B cell (primary cell): ENCODE results near the gene ZNF532. TPM values are rescaled to one million over a fixed set of nuclear protein-coding genes. Genes with fewer than 3 reads are reported as not detected.

Experiments used
- ATAC-seq: fragments of 200-7000 bp; cut with Tn5 transposase; one replicate; pipeline ENCODE4 v1.10.0; 2021; ENCODE audit warnings: low read depth, mild to moderate bottlenecking, moderate number of reproducible peaks, moderate library complexity
- CTCF ChIA-PET: fragments of 350-600 bp; sonication (Branson Sonifier 250); formaldehyde crosslinking; loops from one replicate; lab custom pipeline; 2021; ENCODE audit warnings: antibody characterized with exemption, inconsistent platforms; lab: Charles Lee
- POLR2A ChIA-PET: fragments of 350-600 bp; sonication (Branson Sonifier 250); formaldehyde crosslinking; loops from one replicate; lab custom pipeline; 2021; ENCODE audit warnings: antibody characterized with exemption; lab: Charles Lee
- DNase-seq: peaks from one replicate; pipeline ENCODE4 v3.0.0; 2013
- H2AFZ ChIP-seq: 2 replicates; pipeline ENCODE4 v1.6.1; 2012; ENCODE audit warnings: mild to moderate bottlenecking, low read depth, low read length; ENCODE audit not compliant: insufficient read depth, poor library complexity, severe bottlenecking
- H3K27ac ChIP-seq, 2 donors: 1 replicate in 1 of 2; 2 replicates in 1 of 2; pipeline ENCODE4 v1.5.1; 2012 to 2013; ENCODE audit warnings: low read length in 2 of 2, mild to moderate bottlenecking in 2 of 2, moderate library complexity in 1 of 2
- H3K27me3 ChIP-seq, 4 experiments: fragments of 200-600 bp in 1 of 4; sonication (generic) in 1 of 4; replicated peaks in 1 of 4; 1 replicate in 2 of 4; 2 replicates in 2 of 4; pipeline versions ENCODE4 v1.6.1 to v1.7.0; 2013 to 2016; ENCODE audit warnings: low read length in 3 of 4, mild to moderate bottlenecking in 2 of 4, mixed read lengths in 1 of 4, moderate library complexity in 1 of 4; ENCODE audit not compliant: insufficient read depth in 4 of 4, control insufficient read depth in 3 of 4; ENCODE audit errors: control extremely low read depth in 1 of 4
- H3K36me3 ChIP-seq, 2 experiments: replicated peaks in 1 of 2; 1 replicate in 1 of 2; 2 replicates in 1 of 2; pipeline versions ENCODE4 v1.6.1 to v1.7.1; 2013; ENCODE audit warnings: low read length in 1 of 2; ENCODE audit not compliant: insufficient read depth in 2 of 2, control insufficient read depth in 1 of 2; ENCODE audit errors: control extremely low read depth in 1 of 2, extremely low read depth in 1 of 2
- H3K4me1 ChIP-seq, 2 donors: fragments of 200-600 bp in 1 of 2; sonication (generic) in 1 of 2; 1 replicate in 1 of 2; 2 replicates in 1 of 2; pipeline versions ENCODE4 v1.5.1 to v1.6.1; 2013 to 2017; ENCODE audit warnings: low read length in 2 of 2; ENCODE audit not compliant: control insufficient read depth in 2 of 2, insufficient read depth in 2 of 2
- H3K4me2 ChIP-seq: replicated peaks from 2 replicates; pipeline ENCODE3; 2012; ENCODE audit warnings: mild to moderate bottlenecking, low read depth, low read length; ENCODE audit not compliant: poor library complexity, severe bottlenecking
- H3K4me3 ChIP-seq, 5 experiments: fragments of 200-600 bp in 1 of 5; sonication (generic) in 1 of 5; 1 replicate in 3 of 5; 2 replicates in 2 of 5; pipeline versions ENCODE4 v1.5.1 to v1.7.0; 2011 to 2016; ENCODE audit warnings: low read length in 4 of 5, mild to moderate bottlenecking in 4 of 5, low read depth in 2 of 5, control low read depth in 1 of 5, moderate library complexity in 1 of 5; ENCODE audit not compliant: insufficient read depth in 1 of 5; ENCODE audit errors: control extremely low read depth in 1 of 5, extremely low read depth in 1 of 5
- H3K79me2 ChIP-seq: fragments of 200-600 bp; sonication (generic); one replicate; pipeline ENCODE4 v1.6.0; 2016; ENCODE audit warnings: low read length; ENCODE audit not compliant: control insufficient read depth, insufficient read depth
- H3K9ac ChIP-seq: fragments of 200-600 bp; sonication (generic); 2 replicates; pipeline ENCODE4 v1.6.1; 2017; ENCODE audit warnings: mild to moderate bottlenecking, low read length, moderate library complexity
- H3K9me3 ChIP-seq, 3 donors: one replicate each; pipeline versions ENCODE4 v1.6.1 to v1.7.1; 2013; ENCODE audit warnings: low read length in 2 of 3; ENCODE audit not compliant: control insufficient read depth in 2 of 3, insufficient read depth in 1 of 3; ENCODE audit errors: control extremely low read depth in 1 of 3
- H4K20me1 ChIP-seq: 2 replicates; pipeline ENCODE4 v1.6.0; 2012; ENCODE audit warnings: mild to moderate bottlenecking, low read length; ENCODE audit not compliant: insufficient read depth, control insufficient read depth, poor library complexity, severe bottlenecking
- H3K27ac Mint-ChIP-seq: one replicate; pipeline ENCODE4 v1.8.0; 2021; ENCODE audit warnings: mixed read lengths
- H3K27me3 Mint-ChIP-seq: one replicate; pipeline ENCODE4 v1.8.0; 2021; ENCODE audit warnings: mixed read lengths
- H3K4me1 Mint-ChIP-seq: one replicate; pipeline ENCODE4 v1.8.0; 2021; ENCODE audit warnings: mixed read lengths
- H3K4me3 Mint-ChIP-seq: one replicate; pipeline ENCODE4 v1.8.0; 2021; ENCODE audit warnings: mixed read lengths
- H3K9me3 Mint-ChIP-seq: one replicate; pipeline ENCODE4 v1.8.0; 2022; ENCODE audit warnings: mixed read lengths; ENCODE audit not compliant: insufficient read depth
- CTCF ChIP-seq: fragments of 200-600 bp; IDR thresholded peaks from one replicate; pipeline ENCODE4 v1.8.0; 2022; ENCODE audit warnings: antibody characterized with exemption, mild to moderate bottlenecking
- EZH2 ChIP-seq: IDR thresholded peaks from 2 replicates; pipeline ENCODE4 v1.6.1; 2012; ENCODE audit warnings: borderline replicate concordance, low read depth, mild to moderate bottlenecking, moderate library complexity, low read length; ENCODE audit not compliant: insufficient read depth, poor library complexity, severe bottlenecking
- WGBS: methylation state at CpG from one replicate; pipeline ENCODE4 v1.1.5; 2013; ENCODE audit warnings: missing lambda C conversion rate; ENCODE audit not compliant: insufficient coverage; 5-methylcytosine and 5-hydroxymethylcytosine counted together
- intact Hi-C: fragments of 100-400 bp; cut with micrococcal nuclease; formaldehyde crosslinking; loops from one replicate; pipeline ENCODE4 v1.10.0; 2022
- polyA plus RNA-seq: library from polyadenylated mRNA; depleted of rRNA; stranded (reverse); fragments of >200 nt; gene quantifications from 2 replicates; pipeline ENCODE4 v1.2.3, GENCODE V29; 2012
- total RNA-seq, 2 donors: library from RNA; stranded (reverse); fragments of 120-200 nt in 1 of 2; gene quantifications; 1 replicate in 1 of 2; 2 replicates in 1 of 2; pipeline versions ENCODE4 v1.2.3 to v1.2.4, GENCODE V29; 2013 to 2022

ZNF532 gene
- total and polyA plus RNA-seq, 2 donors (not counting 1 experiment from before 2014, with no cell fraction given), result 58.2 to 104 TPM

- H3K9me3 ChIP-seq, result peaks cover 0 to 4% (median 0%) of the 10 kb centered on the region in 3 donors
- no peaks in the 10 kb centered on the region for H3K27me3 ChIP-seq
- 100% methylated on average over 6 of the region's 9 CpGs for whole genome bisulfite sequencing
- intact Hi-C loops, result loop anchor here (5.0 kb wide), 3 partner anchors 49 to 159 kb away; no protein-coding TSS in a partner anchor
- no peaks in the 10 kb centered on the region for H3K9me3 Mint-ChIP-seq
- no peak overlapping the region for H3K4me3 ChIP-seq
- peaks cover 58 to 62% of the 10 kb centered on the region in 2 donors for H3K4me1 ChIP-seq
- peak overlapping the region; percentile 14 for H3K4me3 Mint-ChIP-seq
- TF ChIP-seq EZH2 (no peak), CTCF (no peak)
- H4K20me1 ChIP-seq, result peaks cover 5% of the 10 kb centered on the region
- H3K27me3 Mint-ChIP-seq, result no peaks in the 10 kb centered on the region
- peak overlapping the region; percentile 75 for H3K4me2 ChIP-seq
- H3K27ac ChIP-seq, result no peak overlapping the region
- no peak overlapping the region for H3K9ac ChIP-seq
- CTCF ChIA-PET, result interaction anchor here (2.4 kb wide), 1 partner anchor 62 kb away, joined by 6 read pairs; no protein-coding TSS in a partner anchor
- H2AFZ ChIP-seq, result no peak overlapping the region
- H3K36me3 ChIP-seq, result peaks cover 0 to 4% of the 10 kb centered on the region in 2 experiments
- no peak overlapping the region for H3K27ac Mint-ChIP-seq
- POLR2A ChIA-PET, result no interaction called here
- peaks cover 76% of the 10 kb centered on the region for H3K4me1 Mint-ChIP-seq
- peaks cover 84% of the 10 kb centered on the region for H3K79me2 ChIP-seq
- ATAC-seq, result no peak
- DNase-seq, result no peak
Observed at GRCh38 chr18:58898010-58898799, 33.5 kb downstream of the ZNF532 start.
